H1 (cell line): Measurements from ENCODE around the gene PPARD. TPM values are rescaled to one million over a fixed set of nuclear protein-coding genes. Genes with fewer than 3 reads are reported as not detected.
A peak's percentile ranks its signal among the peaks of the same experiment; 100 is the strongest.

Source experiments
- CTCF ChIA-PET: fragments of 300-600 bp; sonication (Branson Sonifier 250); formaldehyde crosslinking; loops from one replicate; lab custom pipeline; 2021; ENCODE audit not compliant: partially characterized antibody; lab: Charles Lee
- POLR2A ChIA-PET: fragments of 300-600 bp; sonication (Branson Sonifier 250); formaldehyde crosslinking; loops from one replicate; lab custom pipeline; 2021; ENCODE audit warnings: inconsistent platforms; ENCODE audit not compliant: partially characterized antibody; lab: Charles Lee
- DNase-seq, 2 experiments: peaks; one replicate each; pipeline versions ENCODE4 v3.0.0 to v3.0.0-alpha.2; 2010 to 2022; ENCODE audit warnings: low spot score in 2 of 2, low read depth in 1 of 2, mixed read lengths in 1 of 2
- FAIRE-seq: peaks from 2 replicates; lab custom pipeline; 2011; peaks lifted over from hg19 to GRCh38; lab: Jason Lieb, UNC
- H2AFZ ChIP-seq: 2 replicates; pipeline ENCODE4 v1.8.1; 2012; ENCODE audit warnings: low read length, inconsistent platforms
- H2AK5ac ChIP-seq: 2 replicates; pipeline ENCODE4 v1.6.1; 2013; ENCODE audit warnings: low read depth, low read length
- H2BK120ac ChIP-seq: replicated peaks from 2 replicates; pipeline ENCODE3; 2013; ENCODE audit warnings: low read depth, low read length, inconsistent platforms
- H2BK12ac ChIP-seq: 2 replicates; pipeline ENCODE4 v1.6.1; 2013; ENCODE audit warnings: low read depth, low read length
- H2BK15ac ChIP-seq: 2 replicates; pipeline ENCODE4 v1.6.1; 2013; ENCODE audit warnings: low read length
- H2BK20ac ChIP-seq: 2 replicates; pipeline ENCODE4 v1.6.1; 2013; ENCODE audit warnings: low read length
- H2BK5ac ChIP-seq: 2 replicates; pipeline ENCODE4 v1.6.1; 2013; ENCODE audit warnings: low read depth, low read length
- H3K14ac ChIP-seq: 2 replicates; pipeline ENCODE4 v1.6.1; 2013; ENCODE audit warnings: inconsistent platforms; ENCODE audit not compliant: insufficient read length
- H3K18ac ChIP-seq: 2 replicates; pipeline ENCODE4 v1.6.1; 2013; ENCODE audit warnings: low read length; ENCODE audit errors: extremely low read depth
- H3K23ac ChIP-seq: 2 replicates; pipeline ENCODE4 v1.6.1; 2013; ENCODE audit warnings: inconsistent platforms; ENCODE audit not compliant: insufficient read length
- H3K23me2 ChIP-seq: 2 replicates; pipeline ENCODE4 v1.6.1; 2013; ENCODE audit warnings: low read depth, low read length
- H3K27ac ChIP-seq: 2 replicates; pipeline ENCODE4 v1.6.1; 2011; ENCODE audit warnings: low read depth, low read length, inconsistent platforms
- H3K27me3 ChIP-seq, 4 experiments: replicated peaks in 1 of 4; 1 replicate in 1 of 4; 2 replicates in 3 of 4; pipeline versions ENCODE4 v1.6.1 to v1.8.1; 2011 to 2013; ENCODE audit warnings: low read length in 3 of 4, mild to moderate bottlenecking in 3 of 4, inconsistent platforms in 2 of 4, mixed read lengths in 2 of 4, moderate library complexity in 1 of 4; ENCODE audit not compliant: control insufficient read depth in 3 of 4, insufficient read depth in 3 of 4; ENCODE audit errors: extremely low read depth in 1 of 4
- H3K36me3 ChIP-seq, 4 experiments: 2 replicates each; pipeline versions ENCODE4 v1.6.1 to v1.8.1; 2011 to 2013; ENCODE audit warnings: mild to moderate bottlenecking in 4 of 4, low read length in 3 of 4, moderate library complexity in 2 of 4, control low read depth in 1 of 4, inconsistent platforms in 1 of 4; ENCODE audit not compliant: insufficient read depth in 4 of 4, control insufficient read depth in 2 of 4
- H3K4ac ChIP-seq: replicated peaks from 2 replicates; pipeline ENCODE3; 2013; ENCODE audit warnings: low read length, low read depth, mixed read lengths, inconsistent platforms; ENCODE audit not compliant: insufficient read length
- H3K4me1 ChIP-seq, 4 experiments: replicated peaks in 1 of 4; 1 replicate in 1 of 4; 2 replicates in 3 of 4; pipeline versions ENCODE4 v1.6.1 to v1.8.1; 2011 to 2013; ENCODE audit warnings: low read length in 3 of 4, inconsistent platforms in 2 of 4, mixed read lengths in 1 of 4; ENCODE audit not compliant: insufficient read depth in 4 of 4, control insufficient read depth in 3 of 4
- H3K4me2 ChIP-seq, 2 experiments: 2 replicates each; pipeline versions ENCODE4 v1.6.1 to v1.8.1; 2011 to 2013; ENCODE audit warnings: low read depth in 2 of 2, low read length in 2 of 2, control low read depth in 1 of 2, inconsistent platforms in 1 of 2, mild to moderate bottlenecking in 1 of 2; ENCODE audit not compliant: insufficient read depth in 1 of 2
- H3K4me3 ChIP-seq, 4 experiments: fragments of 200-600, 300-600 bp in 1 of 4; sonication (generic), shearing (Covaris generic), sonication (Bioruptor Twin) in 1 of 4; 2 replicates each; pipeline versions ENCODE4 v1.5.1 to v1.8.1; 2011 to 2016; ENCODE audit warnings: low read length in 4 of 4, low read depth in 3 of 4, control low read depth in 2 of 4, inconsistent platforms in 2 of 4, mild to moderate bottlenecking in 2 of 4, mixed read lengths in 1 of 4, moderate library complexity in 1 of 4; ENCODE audit not compliant: insufficient read depth in 2 of 4; ENCODE audit errors: extremely low read depth in 1 of 4
- H3K56ac ChIP-seq: replicated peaks from 2 replicates; pipeline ENCODE3; 2013; ENCODE audit warnings: low read depth, mild to moderate bottlenecking, mixed read lengths, low read length, inconsistent platforms; ENCODE audit not compliant: insufficient read length
- H3K79me1 ChIP-seq: 2 replicates; pipeline ENCODE4 v1.6.1; 2013; ENCODE audit warnings: low read depth, low read length, control low read depth
- H3K79me2 ChIP-seq, 2 experiments: 2 replicates each; pipeline versions ENCODE4 v1.6.1 to v1.8.1; 2012 to 2013; ENCODE audit warnings: low read length in 2 of 2, mild to moderate bottlenecking in 2 of 2, inconsistent platforms in 1 of 2; ENCODE audit not compliant: insufficient read depth in 2 of 2, control insufficient read depth in 1 of 2
- H3K9ac ChIP-seq, 4 experiments: replicated peaks in 1 of 4; 1 replicate in 1 of 4; 2 replicates in 3 of 4; pipeline versions ENCODE4 v1.6.1 to v1.8.1; 2011 to 2013; ENCODE audit warnings: low read depth in 3 of 4, low read length in 3 of 4, control low read depth in 2 of 4, mild to moderate bottlenecking in 2 of 4, moderate library complexity in 2 of 4, inconsistent platforms in 1 of 4; ENCODE audit errors: extremely low read depth in 1 of 4
- H3K9me3 ChIP-seq, 2 experiments: 2 replicates each; pipeline versions ENCODE4 v1.6.1 to v1.8.1; 2012 to 2013; ENCODE audit warnings: mild to moderate bottlenecking in 2 of 2, moderate library complexity in 2 of 2, control low read depth in 1 of 2, inconsistent platforms in 1 of 2, low read depth in 1 of 2, low read length in 1 of 2, mixed read lengths in 1 of 2; ENCODE audit not compliant: insufficient read depth in 2 of 2
- H4K20me1 ChIP-seq, 2 experiments: replicated peaks in 1 of 2; 2 replicates each; pipeline versions ENCODE3 to v1.8.1; 2011 to 2013; ENCODE audit warnings: inconsistent platforms in 2 of 2, low read length in 2 of 2, mild to moderate bottlenecking in 1 of 2; ENCODE audit not compliant: insufficient read depth in 2 of 2, control insufficient read depth in 1 of 2
- H4K5ac ChIP-seq: 2 replicates; pipeline ENCODE4 v1.6.1; 2013; ENCODE audit warnings: low read length, low read depth, mixed read lengths, inconsistent platforms; ENCODE audit not compliant: insufficient read length
- H4K8ac ChIP-seq: 2 replicates; pipeline ENCODE4 v1.8.0; 2013; ENCODE audit warnings: mild to moderate bottlenecking, moderate library complexity, low read length, inconsistent platforms; ENCODE audit not compliant: insufficient read depth; ENCODE audit errors: extremely low read depth
- H4K91ac ChIP-seq: replicated peaks from 2 replicates; pipeline ENCODE3; 2013; ENCODE audit warnings: low read length, mixed read lengths, inconsistent platforms; ENCODE audit not compliant: insufficient read length
- HDAC2 ChIP-seq, 2 experiments: fragments of 300-600 bp in 1 of 2; sonication (generic) in 1 of 2; IDR thresholded peaks; 2 replicates each; pipeline ENCODE4 v1.6.1; 2011 to 2012; ENCODE audit warnings: low read depth in 2 of 2, low read length in 2 of 2, mild to moderate bottlenecking in 2 of 2, moderate library complexity in 2 of 2, borderline replicate concordance in 1 of 2, inconsistent platforms in 1 of 2
- SAP30 ChIP-seq: fragments of 300-600 bp; sonication (generic); IDR thresholded peaks from 2 replicates; pipeline ENCODE4 v1.7.1; 2012; ENCODE audit warnings: low read length, moderate library complexity, mild to moderate bottlenecking, inconsistent platforms; ENCODE audit not compliant: insufficient read depth, insufficient replicate concordance
- WGBS, 2 experiments: shearing (Covaris generic) in 1 of 2; methylation state at CpG; one replicate each; pipeline versions ENCODE4 v1.1.6 to v1.1.7; 2013 to 2015; ENCODE audit warnings: low lambda C conversion rate in 2 of 2, mixed read lengths in 2 of 2, inconsistent platforms in 1 of 2, low coverage in 1 of 2, missing lambda C conversion rate in 1 of 2; ENCODE audit not compliant: insufficient replicate concordance in 2 of 2, insufficient coverage in 1 of 2, insufficient read length in 1 of 2; ENCODE audit errors: extremely low coverage in 1 of 2, missing lambda C conversion rate in 1 of 2; 5-methylcytosine and 5-hydroxymethylcytosine counted together
- polyA plus RNA-seq, 7 experiments: library from polyadenylated mRNA; depleted of rRNA in 3 of 7; stranded (reverse) in 5 of 7; unstranded in 2 of 7; fragments of >200 nt in 5 of 7; fragments of 200-250 nt in 2 of 7; gene quantifications; 1 replicate in 5 of 7; 2 replicates in 1 of 7; 4 replicates in 1 of 7; pipeline versions ENCODE4 v1.2.1 to v1.2.3, GENCODE V29; 2011 to 2013; ENCODE audit warnings: missing spikeins in 2 of 7, mixed read lengths in 2 of 7
- total RNA-seq: library from RNA; stranded (reverse); fragmentation: NEBNext Ultra II Directional; extraction: Animal tissue kit (Norgen Biotek cat#: 25700); gene quantifications from 2 replicates; pipeline ENCODE4 v1.2.1, GENCODE V29; 2021

PPARD gene
- total and polyA plus RNA-seq, 2 of the 8 experiments (the other 6 are each of a cell fraction or from before 2014, with no cell fraction given), result 14.6 to 14.9 TPM

DNA sequence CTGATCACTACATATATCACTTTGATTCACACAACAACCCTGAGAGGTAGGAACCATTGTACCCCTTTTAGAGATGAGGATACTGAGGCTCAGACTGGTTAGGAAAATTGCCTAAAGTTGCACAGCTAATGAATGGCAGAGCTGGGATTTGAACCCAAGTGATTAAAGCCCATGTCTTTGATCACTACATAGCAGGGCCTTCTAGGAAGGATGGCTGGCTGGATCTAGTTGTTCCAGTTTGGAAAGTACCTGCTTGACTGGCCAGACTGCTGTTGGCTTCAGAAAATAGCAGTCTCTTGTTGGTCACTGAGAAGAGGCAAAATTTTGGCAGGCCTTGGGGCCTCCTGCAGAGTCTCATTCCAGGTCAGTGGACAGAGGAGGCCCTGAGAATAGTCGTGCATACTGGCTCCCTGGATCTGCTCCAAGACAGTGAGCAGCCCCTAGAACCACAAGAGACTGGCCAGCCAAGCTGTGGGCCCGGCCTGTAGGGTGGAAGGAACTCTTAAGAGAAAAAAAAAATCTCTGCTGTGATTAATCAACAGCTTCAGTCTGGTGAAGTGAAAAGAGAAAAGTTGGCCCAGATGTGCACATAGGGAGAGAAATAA lies 17.5 kb downstream of the PPARD start:
- H3K27ac ChIP-seq, result peak overlapping the region; percentile 32; the same call in 1 of the 2 replicates
- CTCF ChIA-PET, result interaction anchor here (0.7 to 3.3 kb wide), 5 partner anchors 8 to 108 kb away, joined by 3 to 17 read pairs (median 6); no protein-coding TSS in a partner anchor

More for the DNA sequence above, 17.5 kb downstream of the PPARD start:
- TF ChIP-seq SAP30 (no peak), HDAC2 (IDR thresholded peaks at IDR 0.05; ENCODE audit: borderline replicate concordance in 1 of 2, low read depth in 2 of 2, low read length in 2 of 2) (0 out of 4 replicates have a peak, but pooled peaks of 1 of the 2 experiments have one; percentile 2)
- H3K4me1 ChIP-seq, result peaks cover 4 to 17% (median 13%) of the 10 kb centered on the region in 4 experiments
- no peak overlapping the region for H3K4ac ChIP-seq
- H3K9me3 ChIP-seq, result no peaks in the 10 kb centered on the region
- H3K36me3 ChIP-seq, result no peaks in the 10 kb centered on the region; a peak in 2 of 8 replicates
- H3K4me2 ChIP-seq, result peak overlapping the region; percentile 33 to 47
- no peak for DNase-seq
- no peak overlapping the region for H3K23ac ChIP-seq
- no peaks in the 10 kb centered on the region; the same call in none of the 2 replicates for H3K79me1 ChIP-seq
- no peaks in the 10 kb centered on the region for H4K20me1 ChIP-seq
- H2BK20ac ChIP-seq, result peak overlapping the region; percentile 28; the same call in 1 of the 2 replicates
- peak overlapping the region; percentile 79; the same call in 1 of the 2 replicates for H2BK5ac ChIP-seq
- H2BK15ac ChIP-seq, result no peak overlapping the region
- H3K4me3 ChIP-seq, result 0 out of 8 replicates have a peak overlapping the region, but pooled peaks of 1 of the 4 experiments have one; percentile 5
- peaks cover 0 to 3% of the 10 kb centered on the region in 2 experiments; a peak in 1 of 4 replicates for H3K79me2 ChIP-seq
- H4K8ac ChIP-seq, result no peak overlapping the region
- no peak for FAIRE-seq
- no peak overlapping the region for H2BK120ac ChIP-seq
- no peak overlapping the region for H2AFZ ChIP-seq
- H3K27me3 ChIP-seq, result no peaks in the 10 kb centered on the region
- no peak overlapping the region for H2AK5ac ChIP-seq
- H3K9ac ChIP-seq, result no peak overlapping the region
- no peak overlapping the region for H4K91ac ChIP-seq
- H3K23me2 ChIP-seq, result 0 out of 2 replicates have a peak, but pooled peaks cover 2% of the 10 kb centered on the region
- H3K56ac ChIP-seq, result no peak overlapping the region
- peak overlapping the region; percentile 4 for H3K18ac ChIP-seq
- H2BK12ac ChIP-seq, result no peak overlapping the region; the same call in 1 of the 2 replicates
- H3K14ac ChIP-seq, result no peak overlapping the region
- POLR2A ChIA-PET, result interaction anchor here (1.2 to 1.5 kb wide), 2 partner anchors 77 to 112 kb away, joined by 3 read pairs; no protein-coding TSS in a partner anchor
- no peak overlapping the region for H4K5ac ChIP-seq
- WGBS, 2 experiments, result 63% methylated on average over 2 of the region's 2 CpGs; no CpG with 5 or more reads in 1 of the 2 experiments
